Left hindlimb (tissue), 1 donor: Measurements from ENCODE around the gene PPP2R5B.

Experiments used
- DNase-seq: peaks from one replicate; pipeline ENCODE4 v3.0.0-alpha.2; 2018

The PPP2R5B gene

GRCh38 chr11:64888729-64889511, 35.6 kb upstream of the PPP2R5B start:
- DNase-seq: no peak

DNA sequence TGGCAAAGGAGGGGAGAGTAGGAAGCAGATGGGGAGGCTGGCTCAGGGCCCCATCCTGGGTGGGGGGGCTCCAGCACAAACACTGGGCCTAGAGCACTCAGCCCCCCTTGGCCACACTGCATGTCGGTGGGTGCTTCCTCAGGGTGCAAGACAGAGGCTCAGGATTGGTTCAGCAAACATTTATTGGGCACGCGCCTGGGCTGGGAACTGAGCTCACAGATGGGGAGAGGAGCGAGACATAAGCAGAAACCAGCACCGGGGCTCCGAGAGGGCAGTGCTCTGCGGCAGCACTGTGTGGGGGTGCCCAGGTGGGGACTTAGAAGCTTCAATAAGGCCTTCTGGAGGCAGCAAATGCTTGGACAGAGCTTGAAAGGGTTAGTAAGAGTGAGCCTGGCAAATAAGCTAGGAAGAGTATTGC, 34.0 kb upstream of the PPP2R5B start:
- DNase-seq: no peak

DNA sequence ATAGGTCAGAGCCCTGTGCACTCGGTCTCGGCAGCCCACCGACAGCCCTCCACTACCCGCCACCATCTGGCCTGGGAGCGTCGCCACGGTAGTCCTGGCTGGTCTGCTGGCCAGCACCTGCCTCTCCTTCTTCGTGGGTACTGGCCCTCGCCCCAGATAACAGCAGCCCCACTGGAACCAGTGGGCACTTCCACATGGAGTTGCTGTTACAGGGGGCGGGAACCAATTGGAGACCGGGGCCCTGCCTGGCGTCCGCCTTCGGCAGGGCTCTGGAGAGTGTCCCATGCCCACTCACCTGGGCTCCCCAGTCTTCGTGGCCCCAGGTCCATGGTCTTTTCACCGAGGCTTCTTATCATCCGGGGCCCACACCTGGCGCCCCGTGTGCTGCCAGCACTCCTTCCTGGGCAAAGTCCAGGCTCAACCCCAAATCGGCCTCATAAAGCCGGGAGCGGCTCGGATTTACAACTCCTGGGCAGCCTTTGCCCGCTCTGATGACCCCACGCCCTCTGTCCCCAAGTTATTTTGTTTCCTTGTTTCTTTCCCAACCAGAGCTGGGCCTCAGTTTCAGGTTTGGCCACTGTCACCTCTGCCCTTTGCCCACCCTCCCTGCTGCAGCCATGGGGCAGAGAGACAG, 33.2 kb upstream of the PPP2R5B start:
- DNase-seq: no peak

DNA sequence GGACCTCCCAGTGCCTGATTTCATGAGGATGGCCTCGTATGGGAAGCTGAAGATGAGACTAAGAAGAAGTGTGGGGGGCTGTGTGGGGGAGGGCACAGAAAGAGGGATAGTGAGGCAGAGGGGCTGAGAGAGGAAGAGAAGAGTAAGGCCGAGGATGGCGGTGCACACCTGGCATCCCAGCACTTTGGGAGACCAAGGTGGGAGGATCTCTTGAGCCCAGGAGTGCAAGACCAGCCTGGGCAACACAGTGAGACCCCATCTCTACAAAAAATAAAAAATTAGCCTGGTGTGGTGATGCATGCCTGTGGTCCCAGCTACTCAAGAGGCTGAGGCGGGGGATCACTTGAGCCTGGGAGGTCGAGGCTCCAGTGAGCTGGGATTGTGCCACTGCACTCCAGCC, 32.6 kb upstream of the PPP2R5B start:
- DNase-seq: no peak

- DNase-seq: no peak
Observed at GRCh38 chr11:64892411-64892831, 32.1 kb upstream of the PPP2R5B start.

GRCh38 chr11:64892838-64893193, 31.7 kb upstream of the PPP2R5B start:
- no peak for DNase-seq

DNA sequence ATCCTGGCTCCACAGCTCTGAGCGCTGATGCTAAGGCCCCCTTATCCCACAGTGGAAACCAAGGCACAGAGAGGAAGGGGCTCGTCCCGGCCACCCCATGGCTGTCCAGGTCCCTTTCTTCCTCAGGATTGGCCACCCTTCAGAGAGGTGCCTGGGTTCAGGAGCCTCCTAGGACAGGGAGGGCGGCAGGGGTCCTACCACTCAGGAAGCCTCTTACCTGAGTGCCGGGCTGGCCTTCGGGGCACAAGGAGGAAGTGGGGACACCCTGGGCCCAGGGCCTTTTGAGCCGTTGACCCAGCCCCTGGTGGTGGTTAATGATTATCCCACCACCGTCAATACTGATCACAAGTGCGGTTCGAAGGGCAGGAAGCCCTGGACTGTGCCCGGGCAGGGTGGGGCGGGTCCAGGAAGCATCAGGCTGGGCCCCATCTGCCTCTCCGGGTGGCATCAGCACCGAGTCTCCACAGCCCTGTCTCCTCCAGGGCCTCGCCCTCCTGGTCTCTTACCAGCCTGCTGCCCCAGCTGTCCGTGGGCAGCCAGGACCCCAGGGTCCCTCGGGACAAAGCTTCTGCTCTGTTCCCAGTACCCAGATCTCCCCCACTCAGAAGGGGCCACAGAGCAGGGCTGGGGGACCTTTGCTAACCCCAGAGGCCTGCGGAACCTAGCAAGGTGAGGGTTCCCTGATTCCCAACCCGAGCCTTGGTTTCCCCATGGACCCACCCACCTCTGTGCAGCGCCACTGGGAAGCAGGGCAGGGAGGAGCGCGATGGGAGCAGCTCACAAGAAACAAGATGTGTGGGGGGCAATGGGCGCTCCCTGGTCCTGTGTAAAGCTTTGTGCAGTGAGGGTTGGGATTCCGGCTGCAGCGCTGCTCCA, 31.1 kb upstream of the PPP2R5B start:
- no peak for DNase-seq

DNA sequence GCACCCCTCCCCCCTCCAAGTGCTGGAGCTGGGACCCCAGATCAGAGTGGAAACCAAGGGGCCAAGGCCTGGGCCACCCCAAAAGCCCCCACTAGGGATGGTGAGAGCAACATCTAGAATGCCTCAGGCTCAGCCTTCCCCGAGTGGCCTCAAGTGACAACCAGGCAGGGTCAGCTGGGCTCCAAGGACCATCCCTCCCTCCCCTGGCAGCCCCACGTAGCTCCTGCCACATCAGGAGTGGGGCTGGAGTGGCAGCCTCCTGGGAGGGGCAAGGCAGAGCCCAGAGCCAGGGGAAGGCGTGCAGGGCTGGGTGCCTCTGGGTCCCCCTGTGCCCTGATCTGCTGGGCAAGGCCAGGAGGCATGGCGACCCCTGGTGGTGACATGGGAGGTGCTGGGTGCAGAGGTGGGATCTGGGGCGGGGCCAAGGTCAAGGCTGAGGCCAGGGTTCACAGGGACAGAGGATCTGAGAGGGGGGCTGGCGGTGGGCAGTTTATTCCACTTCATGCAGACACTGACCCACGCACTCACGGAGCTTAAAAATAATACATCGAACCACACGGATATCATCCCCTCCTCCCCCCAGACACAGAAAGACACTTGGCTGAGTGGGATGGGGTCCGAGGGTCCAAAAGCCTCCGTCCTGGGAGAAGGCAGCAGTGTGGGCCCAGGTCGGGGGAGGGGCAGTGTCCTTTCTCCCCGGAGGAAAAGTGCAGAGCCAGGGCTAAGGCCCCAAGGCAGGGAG, 30.2 kb upstream of the PPP2R5B start:
- DNase-seq: peak; percentile 81

DNA sequence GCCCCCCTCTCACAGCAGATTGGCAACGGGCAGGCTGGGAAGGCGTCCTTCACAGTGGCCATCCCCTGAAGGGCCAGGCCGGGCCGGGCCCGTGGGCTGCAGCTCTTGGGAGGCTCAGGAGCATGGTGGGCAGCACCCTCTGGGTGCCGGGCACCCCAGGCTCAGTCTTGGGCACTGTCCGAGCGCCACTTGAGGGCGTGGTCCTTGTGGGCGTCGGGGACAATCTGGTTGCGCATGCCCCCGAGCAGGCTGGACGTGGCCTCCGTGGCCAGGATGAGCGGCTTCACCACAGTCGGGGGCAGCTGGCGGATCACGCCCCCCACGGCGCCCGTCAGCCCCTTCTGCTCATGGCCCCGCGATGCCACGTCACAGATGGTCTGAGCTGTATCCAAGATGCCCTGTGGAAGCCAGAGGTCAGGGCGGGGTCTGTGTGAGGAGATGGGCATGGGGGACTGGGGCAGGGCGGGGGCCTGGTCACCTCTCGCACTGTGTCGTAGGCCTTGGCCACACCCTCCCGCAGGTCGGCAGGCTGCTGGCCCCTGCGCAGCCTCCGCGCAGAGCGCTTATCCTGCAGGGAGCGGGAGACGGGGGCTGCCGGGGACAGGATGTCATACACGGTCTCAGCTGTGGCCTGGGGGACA, 29.6 kb upstream of the PPP2R5B start:
- no peak for DNase-seq

- DNase-seq: no peak
Observed at GRCh38 chr11:64896448-64897022, 28.0 kb upstream of the PPP2R5B start.

- peak; percentile 27 for DNase-seq
Observed at GRCh38 chr11:64897381-64898075, 27.0 kb upstream of the PPP2R5B start.

DNA sequence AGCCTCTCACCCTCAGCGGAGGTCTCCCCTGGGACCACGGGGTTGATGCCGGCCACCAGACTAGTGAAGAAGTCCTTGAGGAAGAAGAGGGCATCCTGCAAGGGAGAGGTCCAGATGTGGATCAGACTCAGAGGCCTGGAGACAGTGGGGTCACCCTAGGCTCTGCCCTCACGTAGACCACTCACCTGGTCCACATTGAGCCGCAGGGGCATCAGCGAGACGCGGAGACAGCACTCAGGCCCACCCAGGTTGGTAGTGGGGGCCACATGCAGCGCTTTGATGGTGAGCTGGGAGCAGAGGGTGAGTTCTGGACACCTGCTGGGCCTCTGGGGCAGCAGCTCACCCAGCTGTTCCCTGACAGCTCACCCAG, 26.4 kb upstream of the PPP2R5B start:
- no peak for DNase-seq

DNA sequence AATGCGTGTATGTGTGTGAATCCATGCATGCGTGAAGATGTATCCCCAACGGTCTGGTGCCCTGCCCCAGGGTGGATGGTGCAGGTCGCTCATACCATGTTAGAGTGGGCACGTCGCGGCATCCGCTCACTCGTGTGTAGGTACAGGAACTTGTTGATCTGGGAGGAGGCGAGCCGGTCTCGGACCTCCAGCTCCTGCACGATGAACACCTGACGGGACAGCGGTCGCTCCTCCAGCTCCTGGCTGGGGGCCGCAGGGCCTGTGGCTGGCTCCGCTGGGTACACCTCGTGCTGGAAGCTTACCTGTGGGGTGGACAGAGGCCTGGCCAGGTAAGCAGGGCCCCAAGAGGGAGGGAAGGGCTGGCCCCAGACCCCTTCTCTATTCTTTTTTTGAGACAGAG, 25.9 kb upstream of the PPP2R5B start:
- no peak for DNase-seq

- DNase-seq: no peak
Observed at GRCh38 chr11:64900263-64900678, 24.2 kb upstream of the PPP2R5B start.

- DNase-seq: no peak
Observed at GRCh38 chr11:64900774-64901173, 23.7 kb upstream of the PPP2R5B start.

- DNase-seq: no peak
Observed at GRCh38 chr11:64902102-64902900, 22.2 kb upstream of the PPP2R5B start.

GRCh38 chr11:64903291-64903833, 21.1 kb upstream of the PPP2R5B start:
- DNase-seq: no peak

- DNase-seq: no peak
Observed at GRCh38 chr11:64905516-64906313, 18.8 kb upstream of the PPP2R5B start.

DNA sequence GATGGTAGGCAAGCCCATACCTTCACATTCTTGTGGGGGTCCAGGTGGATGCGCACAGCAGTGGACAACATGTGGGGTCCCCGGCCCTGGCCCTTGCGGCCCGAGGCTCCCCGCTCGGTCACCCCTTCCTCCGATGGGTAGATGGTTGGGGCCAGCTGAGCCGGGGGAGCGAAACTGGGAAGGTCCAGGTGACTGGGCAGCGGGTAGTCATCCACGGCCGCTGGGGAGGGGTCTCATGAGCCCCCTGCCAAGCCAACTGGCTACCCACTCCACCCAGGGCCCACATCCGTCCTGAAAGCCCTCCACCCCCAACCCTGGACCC, 18.2 kb upstream of the PPP2R5B start:
- DNase-seq: no peak

DNA sequence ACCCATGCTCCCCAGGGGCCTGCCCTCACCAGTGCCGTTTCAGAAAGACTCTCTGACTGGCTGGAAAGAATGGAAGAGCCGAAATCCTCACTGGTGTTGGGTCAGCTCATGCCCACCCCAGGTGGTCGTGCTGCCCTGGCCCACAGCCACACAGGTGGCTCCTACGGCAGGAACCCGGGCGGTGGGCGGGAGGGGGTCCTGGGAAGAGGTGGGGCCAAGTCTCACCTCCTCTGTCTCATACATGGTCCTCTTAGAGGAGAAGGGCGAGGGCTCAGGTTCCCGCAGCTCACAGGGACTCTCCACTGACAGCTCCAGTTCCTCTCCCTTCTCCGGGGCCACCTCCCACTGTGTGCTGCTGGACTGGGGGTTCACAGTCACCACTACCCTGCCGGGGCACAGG, 15.7 kb upstream of the PPP2R5B start:
- no peak for DNase-seq
